Thyroid gland (tissue), 4 donors: ENCODE results near the gene PDE10A. TPM values are rescaled to one million over a fixed set of nuclear protein-coding genes. Genes with fewer than 3 reads are reported as not detected.

Experiments
- DNase-seq, 2 donors: peaks; one replicate each; pipeline ENCODE4 v3.0.0-alpha.2; 2019
- H3K27ac ChIP-seq, 3 donors: fragments of 200-600 bp; sonication (generic); 1 replicate in 2 of 3; 2 replicates in 1 of 3; pipeline ENCODE4 v1.5.1; 2016 to 2019; ENCODE audit warnings: mild to moderate bottlenecking in 1 of 3, moderate library complexity in 1 of 3
- H3K27me3 ChIP-seq: fragments of 200-600 bp; sonication (generic); one replicate; pipeline ENCODE4 v1.5.1; 2019
- H3K36me3 ChIP-seq, 2 donors: fragments of 200-600 bp; sonication (generic); one replicate each; pipeline ENCODE4 v1.5.1; 2016 to 2019
- H3K4me1 ChIP-seq, 2 donors: fragments of 200-600 bp; sonication (generic); one replicate each; pipeline ENCODE4 v1.5.1; 2017 to 2019
- H3K4me3 ChIP-seq, 3 donors: fragments of 200-600 bp; sonication (generic); replicated peaks in 1 of 3; 1 replicate in 2 of 3; 2 replicates in 1 of 3; pipeline ENCODE4 v1.5.1; 2016; ENCODE audit warnings: mild to moderate bottlenecking in 1 of 3
- H3K9me3 ChIP-seq: fragments of 200-600 bp; sonication (generic); one replicate; pipeline ENCODE4 v1.5.1; 2017
- CTCF ChIP-seq, 6 experiments: fragments of 200-600 bp in 3 of 6; fragments of 450-650 bp in 3 of 6; sonication (generic) in 3 of 6; IDR thresholded peaks; one replicate each; pipeline ENCODE4 v1.5.1; 2016 to 2019; ENCODE audit warnings: antibody characterized with exemption in 6 of 6, mild to moderate bottlenecking in 2 of 6, inconsistent platforms in 1 of 6, moderate library complexity in 1 of 6
- POLR2A ChIP-seq, 2 donors: fragments of 450-650 bp; IDR thresholded peaks; one replicate each; pipeline ENCODE4 v1.6.1; 2017; ENCODE audit warnings: antibody characterized with exemption in 2 of 2, mild to moderate bottlenecking in 2 of 2, moderate library complexity in 1 of 2
- WGBS, 2 donors: methylation state at CpG; one replicate each; pipeline ENCODE4 v1.1.5; 2017; 5-methylcytosine and 5-hydroxymethylcytosine counted together
- intact Hi-C: fragments of 100-400 bp; cut with DNase I; formaldehyde crosslinking; loops from one replicate; pipeline ENCODE4 v1.15.1; 2023
- total RNA-seq, 4 donors: library from RNA; depleted of rRNA; stranded (reverse); fragments of >200 nt; gene quantifications; one replicate each; pipeline ENCODE4 v1.2.3, GENCODE V29; 2016

The PDE10A gene
- total RNA-seq, 4 donors from 2014 or later, result 17.1 to 25.9 (median 20.7) TPM

GRCh38 chr6:165417278-165417865 lies 245.7 kb downstream of the PDE10A start:
- H3K4me3 ChIP-seq, result no peak overlapping the region
- H3K4me1 ChIP-seq, result no peaks in the 10 kb centered on the region
- no peak overlapping the region for H3K27ac ChIP-seq
- intact Hi-C loops, result no loop called here
- TF ChIP-seq POLR2A (IDR thresholded peaks at IDR 0.05) (no peak), CTCF (IDR thresholded peaks at IDR 0.05) (no peak)
- peaks cover 0 to 8% of the 10 kb centered on the region in 2 donors for H3K36me3 ChIP-seq
- no peak for DNase-seq
- H3K27me3 ChIP-seq, result no peaks in the 10 kb centered on the region
- no peaks in the 10 kb centered on the region for H3K9me3 ChIP-seq
- WGBS, 2 donors, result 87% methylated on average over 6 of the region's 6 CpGs

- 39 to 57% methylated on average over 2 of the region's 2 CpGs for WGBS, 2 donors
- no peaks in the 10 kb centered on the region for H3K36me3 ChIP-seq
- H3K27ac ChIP-seq, result no peak overlapping the region
- no peaks in the 10 kb centered on the region for H3K4me1 ChIP-seq
- intact Hi-C loops, result no loop called here
- no peak overlapping the region for H3K4me3 ChIP-seq
- TF ChIP-seq POLR2A (IDR thresholded peaks at IDR 0.05) (no peak), CTCF (IDR thresholded peaks at IDR 0.05) (no peak)
- no peaks in the 10 kb centered on the region for H3K9me3 ChIP-seq
- no peak for DNase-seq
- no peaks in the 10 kb centered on the region for H3K27me3 ChIP-seq
Measured at GRCh38 chr6:165404697-165405096, 258.3 kb downstream of the PDE10A start.

GRCh38 chr6:165404296-165404695 lies 258.7 kb downstream of the PDE10A start:
- Histone ChIP-seq H3K27me3 (no peaks in the 10 kb centered on the region), H3K9me3 (no peaks in the 10 kb centered on the region), H3K27ac (no peak overlapping the region), H3K36me3 (no peaks in the 10 kb centered on the region), H3K4me3 (no peak overlapping the region), H3K4me1 (no peaks in the 10 kb centered on the region)
- DNase-seq, result no peak
- intact Hi-C loops, result no loop called here
- no peak for TF ChIP-seq POLR2A (IDR thresholded peaks at IDR 0.05)
- no peak for TF ChIP-seq CTCF (IDR thresholded peaks at IDR 0.05)
- 90 to 94% methylated on average over 2 of the region's 2 CpGs for WGBS, 2 donors

GRCh38 chr6:165403006-165403595 lies 259.9 kb downstream of the PDE10A start:
- WGBS, 2 donors, result 92 to 93% methylated on average over 7 of the region's 7 CpGs
- Histone ChIP-seq H3K27me3 (no peaks in the 10 kb centered on the region), H3K9me3 (no peaks in the 10 kb centered on the region), H3K4me3 (no peak overlapping the region), H3K4me1 (no peaks in the 10 kb centered on the region), H3K36me3 (no peaks in the 10 kb centered on the region), H3K27ac (no peak overlapping the region)
- no peak for DNase-seq
- intact Hi-C loops, result no loop called here
- TF ChIP-seq POLR2A (IDR thresholded peaks at IDR 0.05) (no peak), CTCF (IDR thresholded peaks at IDR 0.05) (no peak)

- 85 to 88% methylated on average over 2 of the region's 2 CpGs for WGBS, 2 donors
- intact Hi-C loops, result no loop called here
- TF ChIP-seq CTCF (IDR thresholded peaks at IDR 0.05), result no peak
- no peak for TF ChIP-seq POLR2A (IDR thresholded peaks at IDR 0.05)
Measured at GRCh38 chr6:165401092-165401491, 261.9 kb downstream of the PDE10A start.

More at GRCh38 chr6:165401092-165401491, 261.9 kb downstream of the PDE10A start:
- H3K4me3 ChIP-seq, result no peak overlapping the region
- H3K4me1 ChIP-seq, result no peaks in the 10 kb centered on the region
- H3K27me3 ChIP-seq, result no peaks in the 10 kb centered on the region
- no peak overlapping the region for H3K27ac ChIP-seq
- H3K9me3 ChIP-seq, result no peaks in the 10 kb centered on the region
- H3K36me3 ChIP-seq, result no peaks in the 10 kb centered on the region
- DNase-seq, result no peak
